Measurements from ENCODE around the gene CPZ. TPM values are rescaled to one million over a fixed set of nuclear protein-coding genes. Genes with fewer than 3 reads are reported as not detected.

CPZ gene
- total RNA-seq, 1 donor from 2014 or later, result 4.9 TPM

- Mint-ChIP-seq H3K9me3 (no peaks in the 10 kb centered on the region), H3K27me3 (peaks cover 6% of the 10 kb centered on the region), H3K36me3 (no peaks in the 10 kb centered on the region), H3K4me3 (no peak overlapping the region), H3K4me1 (ENCODE audit: unreplicated experiment) (peaks cover 6% of the 10 kb centered on the region), H3K27ac (no peak overlapping the region)
- DNase-seq (ENCODE audit: extremely low spot score, unreplicated experiment), result no peak
- TF ChIP-seq CTCF (conservative IDR thresholded peaks at IDR 0.05), result no peak
Observed at GRCh38 chr4:8599091-8599460, 6.5 kb downstream of the CPZ start.

GRCh38 chr4:8599657-8600056, 7.1 kb downstream of the CPZ start:
- H3K36me3 Mint-ChIP-seq, result no peaks in the 10 kb centered on the region
- H3K4me1 Mint-ChIP-seq (ENCODE audit: unreplicated experiment), result peaks cover under 1% of the 10 kb centered on the region
- no peak overlapping the region for H3K4me3 Mint-ChIP-seq
- no peak overlapping the region for H3K27ac Mint-ChIP-seq
- peaks cover under 1% of the 10 kb centered on the region for H3K27me3 Mint-ChIP-seq
- DNase-seq (ENCODE audit: extremely low spot score, unreplicated experiment), result no peak
- TF ChIP-seq CTCF (conservative IDR thresholded peaks at IDR 0.05), result no peak
- H3K9me3 Mint-ChIP-seq, result no peaks in the 10 kb centered on the region

- H3K9me3 Mint-ChIP-seq, result no peaks in the 10 kb centered on the region
- no peak for DNase-seq (ENCODE audit: extremely low spot score, unreplicated experiment)
- no peaks in the 10 kb centered on the region for H3K27me3 Mint-ChIP-seq
- H3K36me3 Mint-ChIP-seq, result no peaks in the 10 kb centered on the region
- no peak overlapping the region for H3K4me3 Mint-ChIP-seq
- no peak overlapping the region for H3K27ac Mint-ChIP-seq
- no peaks in the 10 kb centered on the region for H3K4me1 Mint-ChIP-seq (ENCODE audit: unreplicated experiment)
- TF ChIP-seq CTCF (conservative IDR thresholded peaks at IDR 0.05), result no peak
Observed at GRCh38 chr4:8600266-8600665, 7.7 kb downstream of the CPZ start.

- Mint-ChIP-seq H3K36me3 (no peaks in the 10 kb centered on the region), H3K9me3 (no peaks in the 10 kb centered on the region), H3K4me1 (ENCODE audit: unreplicated experiment) (no peaks in the 10 kb centered on the region), H3K4me3 (no peak overlapping the region), H3K27me3 (no peaks in the 10 kb centered on the region), H3K27ac (no peak overlapping the region)
- DNase-seq (ENCODE audit: extremely low spot score, unreplicated experiment), result no peak
- no peak for TF ChIP-seq CTCF (conservative IDR thresholded peaks at IDR 0.05)
Observed at GRCh38 chr4:8600686-8601085, 8.1 kb downstream of the CPZ start.

- no peaks in the 10 kb centered on the region for H3K9me3 Mint-ChIP-seq
- no peak overlapping the region for H3K4me3 Mint-ChIP-seq
- no peak for TF ChIP-seq CTCF (conservative IDR thresholded peaks at IDR 0.05)
- no peak overlapping the region for H3K27ac Mint-ChIP-seq
- no peaks in the 10 kb centered on the region for H3K4me1 Mint-ChIP-seq (ENCODE audit: unreplicated experiment)
- H3K36me3 Mint-ChIP-seq, result no peaks in the 10 kb centered on the region
- no peaks in the 10 kb centered on the region for H3K27me3 Mint-ChIP-seq
- DNase-seq (ENCODE audit: extremely low spot score, unreplicated experiment), result no peak
Observed at GRCh38 chr4:8601086-8601485, 8.5 kb downstream of the CPZ start.

GRCh38 chr4:8601556-8601955, 9.0 kb downstream of the CPZ start:
- H3K4me1 Mint-ChIP-seq (ENCODE audit: unreplicated experiment), result no peaks in the 10 kb centered on the region
- no peak for TF ChIP-seq CTCF (conservative IDR thresholded peaks at IDR 0.05)
- H3K9me3 Mint-ChIP-seq, result no peaks in the 10 kb centered on the region
- no peaks in the 10 kb centered on the region for H3K27me3 Mint-ChIP-seq
- no peak overlapping the region for H3K27ac Mint-ChIP-seq
- H3K36me3 Mint-ChIP-seq, result no peaks in the 10 kb centered on the region
- H3K4me3 Mint-ChIP-seq, result no peak overlapping the region
- DNase-seq (ENCODE audit: extremely low spot score, unreplicated experiment), result no peak
